NCI-H1930 (cell line): Measurements from ENCODE around the gene RPL4.

ENCODE experiments used
- DNase-seq, 2 experiments: peaks; one replicate each; lab custom pipeline; 2025; lab: John Stamatoyannopoulos, UW

The RPL4 gene

GRCh38 chr15:66456211-66456610 is 48.4 kb downstream of the RPL4 start:
- no peak for DNase-seq

DNA sequence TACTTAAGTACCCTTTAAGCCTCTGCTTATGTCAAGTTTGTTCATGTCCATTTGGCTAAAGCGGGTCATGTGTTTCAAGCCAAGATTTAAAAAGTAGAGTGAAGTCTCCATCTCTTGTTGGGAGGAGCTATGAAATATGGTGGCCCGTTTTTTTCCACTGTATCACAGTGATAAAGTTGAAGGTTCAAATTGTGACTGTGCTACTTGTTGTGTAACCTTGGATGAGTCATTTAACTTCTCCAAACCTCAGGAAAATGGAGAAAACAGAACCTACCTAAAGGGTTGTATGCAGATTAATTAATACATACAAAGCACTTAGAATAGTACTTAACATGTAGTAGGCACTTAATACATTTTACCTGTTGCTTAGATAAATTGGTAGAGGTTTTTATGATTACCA is 50.5 kb downstream of the RPL4 start:
- DNase-seq, result no peak

DNA sequence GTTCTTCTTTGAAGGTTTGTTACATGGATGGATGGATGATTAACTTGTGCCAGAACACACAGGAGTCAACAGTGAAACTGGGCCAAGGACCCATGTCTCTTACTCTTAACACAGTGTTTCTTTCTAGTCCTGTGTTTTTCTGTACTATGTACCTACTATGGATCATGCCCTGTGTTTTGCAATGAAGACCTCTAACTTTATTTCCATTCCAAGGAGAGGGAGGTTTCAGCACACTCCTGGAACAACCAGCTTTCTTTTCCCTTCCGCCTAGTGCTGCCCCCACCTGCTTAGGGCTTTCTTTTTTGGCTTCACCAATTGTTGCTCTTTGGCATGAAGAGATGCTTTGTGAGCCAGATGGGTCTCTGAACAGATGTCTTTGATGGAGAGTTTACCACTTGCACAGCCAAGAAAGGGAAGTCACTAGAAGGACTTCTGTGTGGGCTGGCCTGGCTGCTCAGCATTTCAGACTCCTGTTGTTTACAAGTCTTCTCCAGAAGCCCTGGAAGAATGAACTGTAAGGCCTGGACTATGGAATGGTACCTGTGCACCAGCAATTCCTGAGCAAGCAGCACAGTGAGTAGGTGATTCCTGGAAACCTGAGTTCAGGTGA is 51.6 kb downstream of the RPL4 start:
- no peak for DNase-seq

DNA sequence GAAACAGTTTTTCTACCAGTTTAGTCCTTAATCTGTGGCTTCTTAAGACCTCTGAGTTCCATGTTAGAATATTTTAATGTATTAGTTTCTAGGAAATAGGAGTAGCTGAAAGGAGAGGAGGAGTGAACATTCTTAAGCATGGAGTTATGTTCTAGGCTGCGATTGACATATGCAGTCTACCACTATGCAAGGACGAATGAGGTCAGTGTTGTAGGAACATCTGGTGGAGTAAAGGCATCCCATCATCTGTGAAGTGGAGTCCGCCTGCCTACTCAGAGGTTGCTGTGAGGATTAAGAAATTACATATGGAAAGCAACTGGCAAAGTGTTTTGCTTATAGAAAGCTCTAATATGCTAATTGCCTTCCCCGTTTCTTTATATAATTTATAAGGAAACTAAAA is 52.2 kb downstream of the RPL4 start:
- no peak for DNase-seq
